Epithelial cell of esophagus (primary cell): Measurements from ENCODE around the gene POLN.

ENCODE experiments used
- DNase-seq: peaks from one replicate; pipeline ENCODE4 v3.0.0; 2010; ENCODE audit warnings: low read depth
- H3K4me3 ChIP-seq: 2 replicates; pipeline ENCODE4 v1.5.1; 2011; ENCODE audit warnings: mild to moderate bottlenecking, low read length, control low read depth
- TF ChIP-seq, protein P1 (sequence below): IDR thresholded peaks from 2 replicates; pipeline ENCODE4 v1.5.1; 2011; ENCODE audit warnings: low read depth, mild to moderate bottlenecking, low read length, control low read depth, inconsistent platforms; ENCODE audit not compliant: insufficient read depth; ENCODE audit errors: missing control alignments

Gene POLN

DNA sequence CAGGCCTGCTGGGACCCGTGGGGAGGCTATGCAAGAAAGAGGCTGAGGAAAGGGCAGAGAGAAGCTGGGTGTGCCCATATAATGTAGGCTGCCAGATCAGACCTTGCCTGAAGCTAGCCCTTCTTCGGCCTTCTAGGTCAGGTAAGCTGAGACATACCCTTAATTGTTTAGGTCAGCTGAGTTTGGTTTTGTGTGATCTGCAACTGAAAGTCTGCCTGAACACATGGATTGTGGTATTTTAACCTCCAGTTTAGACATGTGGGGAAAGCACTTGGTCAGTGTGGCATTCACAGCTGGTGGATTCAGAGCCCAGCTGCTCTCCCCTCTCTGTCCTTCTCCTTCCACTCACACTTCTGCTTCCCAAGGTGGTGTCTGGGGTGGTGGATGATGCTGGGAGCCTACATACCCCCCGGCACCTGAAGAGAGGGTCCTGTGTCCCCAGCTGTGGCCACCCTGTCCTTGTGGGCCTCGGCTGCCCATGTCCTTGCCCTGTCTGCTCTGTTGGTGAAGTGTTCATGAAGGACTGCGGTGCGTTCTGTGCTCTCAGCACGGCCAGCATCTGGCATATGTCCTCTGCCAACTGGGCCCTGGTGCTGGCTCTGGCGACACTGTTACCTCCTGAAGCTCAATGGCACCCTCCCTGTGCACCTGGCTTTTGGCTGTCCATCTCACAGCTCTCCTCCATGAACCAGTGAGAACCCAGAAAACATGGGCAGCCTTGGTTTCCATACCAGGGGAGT is 100.7 kb downstream of the POLN start:
- no peak for DNase-seq
- TF ChIP-seq, protein P1, sequence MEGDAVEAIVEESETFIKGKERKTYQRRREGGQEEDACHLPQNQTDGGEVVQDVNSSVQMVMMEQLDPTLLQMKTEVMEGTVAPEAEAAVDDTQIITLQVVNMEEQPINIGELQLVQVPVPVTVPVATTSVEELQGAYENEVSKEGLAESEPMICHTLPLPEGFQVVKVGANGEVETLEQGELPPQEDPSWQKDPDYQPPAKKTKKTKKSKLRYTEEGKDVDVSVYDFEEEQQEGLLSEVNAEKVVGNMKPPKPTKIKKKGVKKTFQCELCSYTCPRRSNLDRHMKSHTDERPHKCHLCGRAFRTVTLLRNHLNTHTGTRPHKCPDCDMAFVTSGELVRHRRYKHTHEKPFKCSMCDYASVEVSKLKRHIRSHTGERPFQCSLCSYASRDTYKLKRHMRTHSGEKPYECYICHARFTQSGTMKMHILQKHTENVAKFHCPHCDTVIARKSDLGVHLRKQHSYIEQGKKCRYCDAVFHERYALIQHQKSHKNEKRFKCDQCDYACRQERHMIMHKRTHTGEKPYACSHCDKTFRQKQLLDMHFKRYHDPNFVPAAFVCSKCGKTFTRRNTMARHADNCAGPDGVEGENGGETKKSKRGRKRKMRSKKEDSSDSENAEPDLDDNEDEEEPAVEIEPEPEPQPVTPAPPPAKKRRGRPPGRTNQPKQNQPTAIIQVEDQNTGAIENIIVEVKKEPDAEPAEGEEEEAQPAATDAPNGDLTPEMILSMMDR = no peak
- no peak overlapping the region for H3K4me3 ChIP-seq

- no peak for DNase-seq
- no peak overlapping the region for H3K4me3 ChIP-seq
- TF ChIP-seq, protein P1 = no peak
Measured at GRCh38 chr4:2138846-2139500, 102.9 kb downstream of the POLN start.

DNA sequence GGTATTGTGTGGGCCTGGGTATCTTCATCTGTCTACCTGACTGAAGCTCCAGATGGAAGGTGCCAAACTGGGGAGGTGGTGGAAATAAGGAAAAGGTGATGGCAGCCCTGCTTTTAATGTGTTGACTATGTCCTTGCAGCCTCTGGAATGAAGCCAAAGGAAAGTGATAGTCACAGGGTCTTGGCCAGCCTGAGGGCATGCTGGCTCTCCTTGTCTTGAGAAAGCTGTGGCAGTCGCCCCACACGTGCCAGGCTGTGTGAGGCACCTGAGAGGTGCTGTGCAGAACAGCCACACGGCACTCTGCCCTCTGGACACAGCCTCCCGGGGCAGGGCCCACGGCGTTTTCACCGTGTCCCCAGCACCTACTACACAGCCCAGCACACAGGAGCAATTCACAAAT is 105.2 kb downstream of the POLN start:
- no peak overlapping the region for H3K4me3 ChIP-seq
- TF ChIP-seq, protein P1 = no peak

DNA sequence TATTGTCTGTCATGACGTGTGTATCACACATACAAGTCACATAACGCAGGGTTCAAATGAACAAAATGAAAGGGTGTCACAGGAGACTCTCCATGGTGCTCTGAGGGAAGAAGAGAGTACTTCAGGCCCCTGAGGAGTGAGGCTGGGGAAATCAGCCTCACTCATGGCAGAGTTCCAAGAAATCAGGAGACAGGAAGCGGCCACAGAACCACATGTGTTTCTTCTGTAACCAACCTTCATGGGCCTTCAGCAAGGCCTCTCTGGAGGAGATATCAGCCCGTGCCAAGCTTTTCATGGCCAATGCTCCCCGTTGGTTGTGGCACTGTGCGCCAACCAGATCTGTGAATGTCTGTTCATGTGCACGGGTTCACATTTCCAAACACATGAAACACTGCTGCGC is 106.8 kb downstream of the POLN start:
- no peak overlapping the region for H3K4me3 ChIP-seq
- TF ChIP-seq, protein P1 = no peak
- DNase-seq = no peak

More for the DNA sequence above, 105.2 kb downstream of the POLN start:
- no peak for DNase-seq

DNA sequence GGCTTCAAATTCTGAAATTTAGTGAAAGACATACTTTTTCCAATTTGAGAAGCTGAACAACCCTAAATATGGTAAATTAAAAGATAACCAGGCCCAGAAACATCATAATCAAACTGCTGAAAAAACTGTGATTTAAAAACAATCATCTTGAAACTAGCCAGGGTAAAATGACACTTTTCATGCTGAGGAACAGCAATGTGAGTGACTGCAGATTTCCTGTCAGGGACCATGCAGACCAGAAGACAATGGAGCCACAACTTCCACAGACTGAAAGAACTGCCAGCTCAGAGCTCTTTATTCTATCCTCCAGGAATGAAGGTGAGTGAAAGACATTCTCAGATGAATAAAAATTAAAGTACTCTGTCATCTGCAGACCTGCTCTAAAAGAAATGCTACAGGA is 109.5 kb downstream of the POLN start:
- no peak for DNase-seq
- TF ChIP-seq, protein P1 = no peak

GRCh38 chr4:2127609-2128332 is 114.2 kb downstream of the POLN start:
- H3K4me3 ChIP-seq = no peak overlapping the region
- TF ChIP-seq, protein P1 = no peak
- DNase-seq = no peak

More for the DNA sequence above, 109.5 kb downstream of the POLN start:
- no peak overlapping the region for H3K4me3 ChIP-seq
